HCT116 (cell line): ENCODE measurements around the gene TSPAN5.

Experiments
- CEBPB ChIP-seq: IDR thresholded peaks from 2 replicates; pipeline ENCODE4 v1.6.1; 2012; ENCODE audit warnings: low read depth
- CTCF ChIP-seq, 3 experiments: fragments of 200-600 bp in 1 of 3; sonication (generic) in 1 of 3; IDR thresholded peaks in 2 of 3; conservative IDR thresholded peaks in 1 of 3; 2 replicates each; pipeline ENCODE4 v1.5.1; 2012 to 2017; ENCODE audit warnings: low read depth in 2 of 3, low read length in 2 of 3, antibody characterized with exemption in 1 of 3, borderline replicate concordance in 1 of 3, control low read depth in 1 of 3, mild to moderate bottlenecking in 1 of 3, mixed read lengths in 1 of 3, mixed run types in 1 of 3, moderate library complexity in 1 of 3; ENCODE audit not compliant: insufficient read depth in 1 of 3
- EGR1 ChIP-seq: IDR thresholded peaks from 2 replicates; pipeline ENCODE4 v1.6.1; 2012; ENCODE audit warnings: low read depth
- ELF1 ChIP-seq: IDR thresholded peaks from 2 replicates; pipeline ENCODE4 v1.6.1; 2012; ENCODE audit warnings: low read depth, borderline replicate concordance
- EZH2 ChIP-seq: fragments of 200-600 bp; sonication (generic); IDR thresholded peaks from 2 replicates; pipeline ENCODE4 v1.6.1; 2017; ENCODE audit warnings: antibody characterized with exemption, mixed run types
- FOSL1 ChIP-seq: IDR thresholded peaks from 2 replicates; pipeline ENCODE4 v1.6.1; 2012; ENCODE audit warnings: low read depth
- POLR2A ChIP-seq: IDR thresholded peaks from 2 replicates; pipeline ENCODE4 v1.7.0; 2011; ENCODE audit warnings: borderline replicate concordance; ENCODE audit not compliant: insufficient read depth, insufficient read length; ENCODE audit errors: extremely low read depth
- POLR2AphosphoS5 ChIP-seq: IDR thresholded peaks from 2 replicates; pipeline ENCODE4 v1.6.1; 2011; ENCODE audit warnings: mild to moderate bottlenecking, low read depth, low read length, moderate library complexity
- RAD21 ChIP-seq: IDR thresholded peaks from 2 replicates; pipeline ENCODE4 v1.6.1; 2012; ENCODE audit warnings: low read depth, mild to moderate bottlenecking
- SIN3A ChIP-seq: IDR thresholded peaks from 2 replicates; pipeline ENCODE4 v1.6.1; 2012; ENCODE audit warnings: low read depth
- TCF7L2 ChIP-seq: IDR thresholded peaks from 2 replicates; pipeline ENCODE4 v1.7.0; 2011; ENCODE audit warnings: borderline replicate concordance, inconsistent platforms; ENCODE audit not compliant: insufficient read depth, insufficient read length; ENCODE audit errors: extremely low read depth

DNA sequence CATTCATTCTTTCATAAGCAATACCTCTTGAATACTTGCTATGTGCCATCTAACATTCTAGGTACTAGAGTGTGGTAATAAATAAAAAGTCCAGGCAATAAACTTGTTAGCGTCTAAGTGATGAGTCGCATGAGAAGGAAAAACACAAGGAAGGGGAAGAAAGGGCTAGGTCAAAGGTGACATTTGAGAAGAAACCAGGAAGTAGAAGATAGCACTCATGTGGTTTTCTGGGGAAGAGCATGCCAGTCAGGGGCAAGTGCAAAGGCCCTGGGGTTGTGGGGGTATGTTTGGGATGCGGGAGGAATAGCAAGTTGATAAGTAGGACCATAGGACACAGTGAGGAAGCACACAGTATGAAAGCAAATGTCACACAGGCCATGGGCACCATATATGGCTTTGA is 157.0 kb downstream of the TSPAN5 start:
- TF ChIP-seq CTCF (IDR thresholded peaks at IDR 0.05 in 2 of 3, conservative IDR thresholded peaks at IDR 0.05 in 1 of 3; ENCODE audit: borderline replicate concordance in 1 of 3, insufficient read depth in 1 of 3, low read depth in 2 of 3, low read length in 2 of 3) (no peak), EZH2 (no peak), TCF7L2 (no peak), POLR2AphosphoS5 (no peak), SIN3A (no peak), RAD21 (no peak), ELF1 (0 out of 2 replicates have a peak, but pooled peaks have one; percentile 28), EGR1 (no peak), FOSL1 (peak; percentile 7; the same call in 1 of the 2 replicates), CEBPB (no peak), POLR2A (no peak)
